ENCODE data around the gene PTPRN2.
A peak's percentile ranks its signal among the peaks of the same experiment; 100 is the strongest.
"Not testable (repeated sequence)": the region's sequence is repeated elsewhere in the genome, so short reads cannot be mapped to it uniquely, and the experiment has no call there.

Gene PTPRN2

GRCh38 chr7:158507917-158508316 lies 79.7 kb downstream of the PTPRN2 start:
- no peak overlapping the region for H3K4me3 Mint-ChIP-seq
- H3K27ac Mint-ChIP-seq: no peak overlapping the region
- peaks cover 1% of the 10 kb centered on the region for H3K36me3 Mint-ChIP-seq
- peaks cover 8% of the 10 kb centered on the region for H3K27me3 Mint-ChIP-seq
- H3K4me1 Mint-ChIP-seq: no peaks in the 10 kb centered on the region
- peaks cover 14% of the 10 kb centered on the region for H3K9me3 Mint-ChIP-seq

GRCh38 chr7:158507175-158507574 lies 80.4 kb downstream of the PTPRN2 start:
- H3K4me1 Mint-ChIP-seq, H3K27me3 Mint-ChIP-seq, H3K27ac Mint-ChIP-seq, H3K36me3 Mint-ChIP-seq, H3K4me3 Mint-ChIP-seq: not testable (repeated sequence)
- H3K9me3 Mint-ChIP-seq: peaks cover 14% of the 10 kb centered on the region

- Mint-ChIP-seq H3K4me1 (no peaks in the 10 kb centered on the region), H3K4me3 (no peak overlapping the region), H3K27me3 (peaks cover 11% of the 10 kb centered on the region), H3K27ac (no peak overlapping the region), H3K36me3 (peaks cover 1% of the 10 kb centered on the region), H3K9me3 (peaks cover 14% of the 10 kb centered on the region)
Observed at GRCh38 chr7:158506626-158507025, 81.0 kb downstream of the PTPRN2 start.

GRCh38 chr7:158505683-158506082 lies 81.9 kb downstream of the PTPRN2 start:
- Mint-ChIP-seq H3K4me3 (no peak overlapping the region), H3K36me3 (peaks cover 1% of the 10 kb centered on the region)

GRCh38 chr7:158502068-158502750 lies 85.4 kb downstream of the PTPRN2 start:
- H3K27me3 Mint-ChIP-seq: peaks cover 18% of the 10 kb centered on the region

More at GRCh38 chr7:158505683-158506082, 81.9 kb downstream of the PTPRN2 start:
- H3K27me3 Mint-ChIP-seq: peaks cover 11% of the 10 kb centered on the region
- H3K27ac Mint-ChIP-seq: no peak overlapping the region
- H3K9me3 Mint-ChIP-seq: peaks cover 13% of the 10 kb centered on the region
- H3K4me1 Mint-ChIP-seq: no peaks in the 10 kb centered on the region

GRCh38 chr7:158501393-158502067 lies 86.1 kb downstream of the PTPRN2 start:
- no peak overlapping the region for H3K4me3 Mint-ChIP-seq

More at GRCh38 chr7:158502068-158502750, 85.4 kb downstream of the PTPRN2 start:
- no peaks in the 10 kb centered on the region for H3K4me1 Mint-ChIP-seq
- no peak overlapping the region for H3K4me3 Mint-ChIP-seq
- H3K27ac Mint-ChIP-seq: no peak overlapping the region
- peaks cover 7% of the 10 kb centered on the region for H3K9me3 Mint-ChIP-seq
- no peaks in the 10 kb centered on the region for H3K36me3 Mint-ChIP-seq

GRCh38 chr7:158500651-158501052 lies 87.0 kb downstream of the PTPRN2 start:
- H3K4me1 Mint-ChIP-seq: no peaks in the 10 kb centered on the region
- no peak overlapping the region for H3K4me3 Mint-ChIP-seq
- no peaks in the 10 kb centered on the region for H3K36me3 Mint-ChIP-seq
- H3K27ac Mint-ChIP-seq: no peak overlapping the region
- peaks cover 7% of the 10 kb centered on the region for H3K9me3 Mint-ChIP-seq
- H3K27me3 Mint-ChIP-seq: peaks cover 18% of the 10 kb centered on the region

More at GRCh38 chr7:158501393-158502067, 86.1 kb downstream of the PTPRN2 start:
- Mint-ChIP-seq H3K27ac (no peak overlapping the region), H3K4me1 (no peaks in the 10 kb centered on the region), H3K36me3 (no peaks in the 10 kb centered on the region), H3K9me3 (peaks cover 7% of the 10 kb centered on the region), H3K27me3 (peaks cover 18% of the 10 kb centered on the region)

GRCh38 chr7:158499082-158499455 lies 88.6 kb downstream of the PTPRN2 start:
- Mint-ChIP-seq H3K4me3 (no peak overlapping the region), H3K27me3 (peaks cover 12% of the 10 kb centered on the region), H3K4me1 (no peaks in the 10 kb centered on the region), H3K36me3 (no peaks in the 10 kb centered on the region), H3K27ac (peak overlapping the region; percentile 18), H3K9me3 (no peaks in the 10 kb centered on the region)

GRCh38 chr7:158498443-158499081 lies 89.1 kb downstream of the PTPRN2 start:
- Mint-ChIP-seq H3K4me1 (no peaks in the 10 kb centered on the region), H3K36me3 (no peaks in the 10 kb centered on the region), H3K9me3 (no peaks in the 10 kb centered on the region), H3K27me3 (peaks cover 12% of the 10 kb centered on the region), H3K27ac (no peak overlapping the region), H3K4me3 (no peak overlapping the region)

- Mint-ChIP-seq H3K9me3 (no peaks in the 10 kb centered on the region), H3K27me3 (peaks cover 10% of the 10 kb centered on the region), H3K27ac (no peak overlapping the region), H3K4me1 (no peaks in the 10 kb centered on the region), H3K36me3 (no peaks in the 10 kb centered on the region), H3K4me3 (no peak overlapping the region)
Observed at GRCh38 chr7:158497627-158498026, 90.0 kb downstream of the PTPRN2 start.

GRCh38 chr7:158495786-158496185 lies 91.8 kb downstream of the PTPRN2 start:
- no peaks in the 10 kb centered on the region for H3K4me1 Mint-ChIP-seq
- peaks cover 6% of the 10 kb centered on the region for H3K27me3 Mint-ChIP-seq
- no peaks in the 10 kb centered on the region for H3K9me3 Mint-ChIP-seq
- H3K4me3 Mint-ChIP-seq: no peak overlapping the region
- H3K27ac Mint-ChIP-seq: no peak overlapping the region
- H3K36me3 Mint-ChIP-seq: no peaks in the 10 kb centered on the region

GRCh38 chr7:158495216-158495615 lies 92.4 kb downstream of the PTPRN2 start:
- Mint-ChIP-seq H3K27ac (peak overlapping the region; percentile 59), H3K36me3 (no peaks in the 10 kb centered on the region)

GRCh38 chr7:158494643-158495042 lies 93.0 kb downstream of the PTPRN2 start:
- Mint-ChIP-seq H3K36me3 (no peaks in the 10 kb centered on the region), H3K4me3 (no peak overlapping the region), H3K4me1 (no peaks in the 10 kb centered on the region), H3K27me3 (peaks cover 6% of the 10 kb centered on the region), H3K9me3 (no peaks in the 10 kb centered on the region), H3K27ac (no peak overlapping the region)

More at GRCh38 chr7:158495216-158495615, 92.4 kb downstream of the PTPRN2 start:
- Mint-ChIP-seq H3K4me3 (no peak overlapping the region), H3K9me3 (no peaks in the 10 kb centered on the region), H3K4me1 (no peaks in the 10 kb centered on the region), H3K27me3 (peaks cover 6% of the 10 kb centered on the region)

GRCh38 chr7:158494162-158494586 lies 93.4 kb downstream of the PTPRN2 start:
- Mint-ChIP-seq H3K27me3 (peaks cover 6% of the 10 kb centered on the region), H3K4me3 (no peak overlapping the region), H3K27ac (no peak overlapping the region), H3K9me3 (no peaks in the 10 kb centered on the region), H3K36me3 (no peaks in the 10 kb centered on the region), H3K4me1 (no peaks in the 10 kb centered on the region)

- H3K27me3 Mint-ChIP-seq: peaks cover 1% of the 10 kb centered on the region
Observed at GRCh38 chr7:158492367-158492764, 95.3 kb downstream of the PTPRN2 start.

GRCh38 chr7:158491094-158491493 lies 96.5 kb downstream of the PTPRN2 start:
- no peak overlapping the region for H3K4me3 Mint-ChIP-seq
- peaks cover 3% of the 10 kb centered on the region for H3K27me3 Mint-ChIP-seq
- no peaks in the 10 kb centered on the region for H3K9me3 Mint-ChIP-seq
- H3K27ac Mint-ChIP-seq: no peak overlapping the region
- H3K4me1 Mint-ChIP-seq: no peaks in the 10 kb centered on the region
- H3K36me3 Mint-ChIP-seq: no peaks in the 10 kb centered on the region

More at GRCh38 chr7:158492367-158492764, 95.3 kb downstream of the PTPRN2 start:
- H3K4me3 Mint-ChIP-seq: no peak overlapping the region
- no peaks in the 10 kb centered on the region for H3K9me3 Mint-ChIP-seq
- H3K36me3 Mint-ChIP-seq: no peaks in the 10 kb centered on the region
- no peaks in the 10 kb centered on the region for H3K4me1 Mint-ChIP-seq
- no peak overlapping the region for H3K27ac Mint-ChIP-seq
